IMR-90 (cell line): ENCODE data around the gene TEF. TPM values are rescaled to one million over a fixed set of nuclear protein-coding genes. Genes with fewer than 3 reads are reported as not detected.

Experiments
- ATAC-seq: fragments of 200-7000 bp; cut with Tn5 transposase; 2 replicates; pipeline ENCODE4 v1.9.1; 2020; ENCODE audit warnings: low read depth, mild to moderate bottlenecking, moderate library complexity
- BruUV-seq: library from RNA; stranded (reverse); fragments of 400-500 nt; replicated peaks from 2 replicates; lab custom pipeline; 2021; lab: Mats Ljungman, UMichigan
- CTCF ChIA-PET: fragments of 300-600 bp; formaldehyde crosslinking; extraction: SDS; loops from one replicate; lab custom pipeline; 2021; ENCODE audit warnings: antibody characterized with exemption; lab: Yijun Ruan, JAX
- POLR2A ChIA-PET: fragments of 300-600 bp; sonication (Branson Sonifier 250); formaldehyde crosslinking; loops from one replicate; lab custom pipeline; 2022; ENCODE audit warnings: antibody characterized with exemption; ENCODE audit not compliant: unreplicated experiment; lab: Charles Lee
- DNase-seq: peaks from one replicate; pipeline ENCODE4 v3.0.0; 2013
- H2AFZ ChIP-seq: replicated peaks from 2 replicates; pipeline ENCODE3; 2013; ENCODE audit warnings: low read length, mild to moderate bottlenecking; ENCODE audit not compliant: poor library complexity
- H2AK5ac ChIP-seq: 2 replicates; pipeline ENCODE4 v1.6.1; 2013; ENCODE audit warnings: low read depth, low read length, inconsistent platforms
- H2AK9ac ChIP-seq: replicated peaks from 2 replicates; pipeline ENCODE3; 2013; ENCODE audit warnings: mild to moderate bottlenecking, low read depth, low read length, moderate library complexity; ENCODE audit not compliant: poor library complexity
- H2BK120ac ChIP-seq: 2 replicates; pipeline ENCODE4 v1.6.1; 2013; ENCODE audit warnings: low read depth, low read length, inconsistent platforms
- H2BK15ac ChIP-seq: 3 replicates; pipeline ENCODE4 v1.6.1; 2013; ENCODE audit warnings: low read depth, low read length, inconsistent platforms
- H2BK20ac ChIP-seq: 2 replicates; pipeline ENCODE4 v1.6.1; 2013; ENCODE audit warnings: low read depth, mild to moderate bottlenecking, inconsistent platforms, low read length, moderate library complexity
- H2BK5ac ChIP-seq: 2 replicates; pipeline ENCODE4 v1.6.1; 2013; ENCODE audit warnings: mild to moderate bottlenecking, low read depth, low read length, inconsistent platforms; ENCODE audit not compliant: poor library complexity, severe bottlenecking
- H3K14ac ChIP-seq: replicated peaks from 2 replicates; pipeline ENCODE4 v1.6.1; 2013; ENCODE audit warnings: low read depth, low read length, inconsistent platforms
- H3K18ac ChIP-seq: 2 replicates; pipeline ENCODE4 v1.6.1; 2013; ENCODE audit warnings: low read depth, low read length, control low read depth
- H3K23ac ChIP-seq: 2 replicates; pipeline ENCODE4 v1.6.1; 2013; ENCODE audit warnings: low read depth, low read length, inconsistent platforms
- H3K27ac ChIP-seq: 2 replicates; pipeline ENCODE4 v1.5.1; 2013; ENCODE audit warnings: mild to moderate bottlenecking, control low read depth, low read length; ENCODE audit not compliant: insufficient read depth
- H3K27me3 ChIP-seq: 2 replicates; pipeline ENCODE4 v1.6.1; 2013; ENCODE audit warnings: low read length; ENCODE audit not compliant: control insufficient read depth, insufficient read depth
- H3K36me3 ChIP-seq: 2 replicates; pipeline ENCODE4 v1.6.1; 2013; ENCODE audit warnings: low read length, mixed read lengths; ENCODE audit not compliant: control insufficient read depth, insufficient read depth
- H3K4ac ChIP-seq: 2 replicates; pipeline ENCODE4 v1.6.1; 2013; ENCODE audit warnings: low read depth, low read length, inconsistent platforms
- H3K4me1 ChIP-seq: 2 replicates; pipeline ENCODE4 v1.6.1; 2013; ENCODE audit warnings: low read length, mixed read lengths; ENCODE audit not compliant: control insufficient read depth, insufficient read depth
- H3K4me2 ChIP-seq: 2 replicates; pipeline ENCODE4 v1.6.1; 2013; ENCODE audit warnings: low read depth, mild to moderate bottlenecking, control low read depth, low read length, moderate library complexity
- H3K4me3 ChIP-seq: 2 replicates; pipeline ENCODE4 v1.5.1; 2013; ENCODE audit warnings: low read depth, mild to moderate bottlenecking, control low read depth, low read length, moderate library complexity; ENCODE audit not compliant: insufficient read depth
- H3K56ac ChIP-seq: 2 replicates; pipeline ENCODE4 v1.6.1; 2013; ENCODE audit warnings: low read length, inconsistent platforms; ENCODE audit not compliant: insufficient read depth; ENCODE audit errors: extremely low read depth
- H3K79me1 ChIP-seq, 2 experiments: 2 replicates each; pipeline ENCODE4 v1.6.1; 2013; ENCODE audit warnings: low read length in 2 of 2, inconsistent platforms in 1 of 2, low read depth in 1 of 2
- H3K9ac ChIP-seq: 2 replicates; pipeline ENCODE4 v1.6.1; 2013; ENCODE audit warnings: low read depth, low read length, control low read depth
- H3K9me1 ChIP-seq: 2 replicates; pipeline ENCODE4 v1.6.1; 2013; ENCODE audit warnings: low read length, inconsistent platforms; ENCODE audit not compliant: insufficient read depth
- H3K9me3 ChIP-seq: 2 replicates; pipeline ENCODE4 v1.6.1; 2013; ENCODE audit warnings: low read length; ENCODE audit not compliant: control insufficient read depth, insufficient read depth
- H4K20me1 ChIP-seq: 2 replicates; pipeline ENCODE4 v1.6.1; 2013; ENCODE audit warnings: low read length, inconsistent platforms; ENCODE audit not compliant: insufficient read depth
- H4K5ac ChIP-seq: 2 replicates; pipeline ENCODE4 v1.6.1; 2013; ENCODE audit warnings: mild to moderate bottlenecking, low read depth, low read length, control low read depth
- H4K8ac ChIP-seq, 2 experiments: 2 replicates each; pipeline ENCODE4 v1.6.1; 2013; ENCODE audit warnings: low read depth in 2 of 2, low read length in 2 of 2, control low read depth in 1 of 2, inconsistent platforms in 1 of 2
- H4K91ac ChIP-seq: 2 replicates; pipeline ENCODE4 v1.6.1; 2013; ENCODE audit warnings: low read depth, low read length, inconsistent platforms; ENCODE audit not compliant: insufficient read depth
- BHLHE40 ChIP-seq: fragments of 150-350 bp; IDR thresholded peaks from 2 replicates; pipeline ENCODE4 v1.6.1; 2016; ENCODE audit warnings: mild to moderate bottlenecking, low read depth, low read length
- CEBPB ChIP-seq: IDR thresholded peaks from 2 replicates; pipeline ENCODE4 v1.6.1; 2012; ENCODE audit warnings: low read depth, low read length, improper control_type of control experiment
- CTCF ChIP-seq: conservative IDR thresholded peaks from 2 replicates; pipeline ENCODE4 v1.5.1; 2012; ENCODE audit warnings: mild to moderate bottlenecking, low read depth, low read length, improper control_type of control experiment
- ELK1 ChIP-seq: fragments of 150-350 bp; IDR thresholded peaks from 2 replicates; pipeline ENCODE4 v1.6.1; 2016; ENCODE audit warnings: low read depth, mild to moderate bottlenecking, low read length, moderate library complexity, borderline replicate concordance
- FOS ChIP-seq: fragments of 150-350 bp; IDR thresholded peaks from 2 replicates; pipeline ENCODE4 v1.6.1; 2016; ENCODE audit warnings: low read depth, low read length
- MAFK ChIP-seq: IDR thresholded peaks from 2 replicates; pipeline ENCODE4 v1.6.1; 2012; ENCODE audit warnings: low read depth, low read length, improper control_type of control experiment
- MXI1 ChIP-seq: IDR thresholded peaks from 2 replicates; pipeline ENCODE4 v1.6.1; 2012; ENCODE audit warnings: low read depth, mild to moderate bottlenecking, low read length, moderate library complexity, borderline replicate concordance
- NFE2L2 ChIP-seq: fragments of 150-350 bp; IDR thresholded peaks from 2 replicates; pipeline ENCODE4 v1.6.1; 2016; ENCODE audit warnings: low read depth, mild to moderate bottlenecking, low read length
- POLR2A ChIP-seq: IDR thresholded peaks from 2 replicates; pipeline ENCODE4 v1.6.1; 2012; ENCODE audit warnings: mild to moderate bottlenecking, low read depth, low read length
- RAD21 ChIP-seq: IDR thresholded peaks from 2 replicates; pipeline ENCODE4 v1.6.1; 2012; ENCODE audit warnings: low read length, improper control_type of control experiment
- RFX5 ChIP-seq: IDR thresholded peaks from 2 replicates; pipeline ENCODE4 v1.8.0; 2012; ENCODE audit warnings: low read depth, mild to moderate bottlenecking, low read length, moderate library complexity
- SMC3 ChIP-seq: fragments of 150-350 bp; IDR thresholded peaks from 2 replicates; pipeline ENCODE4 v1.6.1; 2016; ENCODE audit warnings: low read depth, mild to moderate bottlenecking, antibody characterized with exemption, low read length, moderate library complexity
- USF2 ChIP-seq: fragments of 150-350 bp; IDR thresholded peaks from 2 replicates; pipeline ENCODE4 v1.6.1; 2017; ENCODE audit warnings: mild to moderate bottlenecking, antibody characterized with exemption, low read length, low read depth
- WGBS, 2 experiments: methylation state at CpG; one replicate each; pipeline versions ENCODE4 v1.1.5 to v1.1.7; 2013; ENCODE audit warnings: missing lambda C conversion rate in 2 of 2; ENCODE audit not compliant: insufficient read length in 1 of 2; ENCODE audit errors: extremely low coverage in 2 of 2; 5-methylcytosine and 5-hydroxymethylcytosine counted together
- dilution Hi-C: fragments of 300-500 bp; cut with HindIII; formaldehyde crosslinking; loops from one replicate; pipeline ENCODE4 v1.14.3; 2018; ENCODE audit warnings: low sequenced_read_pairs; ENCODE audit not compliant: unreplicated experiment
- in situ Hi-C: fragments of 300-500 bp; cut with MboI; formaldehyde crosslinking; loops from 3 replicates; pipeline ENCODE4 v1.14.3; 2019; ENCODE audit warnings: low sequenced_read_pairs, inconsistent platforms, mixed read lengths
- intact Hi-C: fragments of 100-400 bp; cut with micrococcal nuclease; formaldehyde crosslinking; loops from 2 replicates; pipeline ENCODE4 v1.10.0; 2022
- polyA plus RNA-seq, 3 experiments: library from polyadenylated mRNA; depleted of rRNA; stranded (reverse); fragments of >200 nt; gene quantifications; 2 replicates each; pipeline ENCODE4 v1.2.3, GENCODE V29; 2012; ENCODE audit warnings: low replicate concordance in 1 of 3
- total RNA-seq: library from RNA; depleted of rRNA; stranded (reverse); fragments of >200 nt; gene quantifications from 2 replicates; pipeline ENCODE4 v1.2.3, GENCODE V29; 2012

The TEF gene
- total and polyA plus RNA-seq, 2 of the 4 experiments (the other 2 are of a cell fraction): 5.6 to 11.6 TPM

- TF ChIP-seq MAFK: no peak
- TF ChIP-seq ELK1: no peak
- no peak for TF ChIP-seq MXI1
- no peak for TF ChIP-seq SMC3
- TF ChIP-seq CEBPB: no peak
- no peak for TF ChIP-seq CTCF
- no peak for TF ChIP-seq USF2
- no peak for TF ChIP-seq RFX5
- no peak for TF ChIP-seq RAD21
- TF ChIP-seq FOS: no peak
- TF ChIP-seq POLR2A: no peak
- TF ChIP-seq NFE2L2: no peak
- no peak for TF ChIP-seq BHLHE40
- Histone ChIP-seq H3K4me2 (no peak overlapping the region), H3K79me1 (peaks cover 0 to 11% of the 10 kb centered on the region in 2 experiments; a peak in 1 of 4 replicates), H3K9me3 (peaks cover 2% of the 10 kb centered on the region; the same call in 1 of the 2 replicates), H3K4me3 (no peak overlapping the region), H2BK15ac (no peak overlapping the region), H4K20me1 (peaks cover 16% of the 10 kb centered on the region; the same call in 1 of the 2 replicates), H3K9ac (no peak overlapping the region), H4K5ac (no peak overlapping the region), H2AK9ac (no peak overlapping the region), H2BK20ac (no peak overlapping the region), H3K36me3 (peaks cover 6% of the 10 kb centered on the region), H3K56ac (no peak overlapping the region), H3K4ac (no peak overlapping the region), H2BK120ac (no peak overlapping the region), H3K23ac (no peak overlapping the region), H3K4me1 (peaks cover 11% of the 10 kb centered on the region), H2BK5ac (no peak overlapping the region), H4K91ac (no peak overlapping the region), H3K18ac (no peak overlapping the region), H4K8ac (no peak overlapping the region), H2AK5ac (no peak overlapping the region), H3K27ac (no peak overlapping the region), H3K9me1 (peaks cover 4% of the 10 kb centered on the region), H2AFZ (no peak overlapping the region), H3K14ac (no peak overlapping the region), H3K27me3 (peaks cover 3% of the 10 kb centered on the region; the same call in 1 of the 2 replicates)
- DNase-seq: no peak
- dilution Hi-C loops: no loop called here
- ATAC-seq: no peak
- in situ Hi-C loops: no loop called here
- BruUV-seq: no TSS peak
- POLR2A ChIA-PET: interaction anchor here (1.0 kb wide), 1 partner anchor 16 kb away, joined by 5 read pairs; the partner anchor contains the start of gene TEF
- intact Hi-C loops: no loop called here
- CTCF ChIA-PET: no interaction called here
- WGBS, 2 experiments: no CpG with 5 or more reads among the region's 5 CpGs
Observed at GRCh38 chr22:41365425-41365824, 16.3 kb upstream of the TEF start.
